KOPT-K1 (cell line): ENCODE data around the gene PRDX6.
"Not testable (repeated sequence)": the region's sequence is repeated elsewhere in the genome, so short reads cannot be mapped to it uniquely, and the experiment has no call there.

ENCODE experiments used
- H3K27ac ChIP-seq: fragments of 200-600 bp; sonication (generic); 2 replicates; pipeline ENCODE4 v1.5.1; 2016; ENCODE audit warnings: antibody characterized with exemption, mild to moderate bottlenecking, low read depth, low read length; ENCODE audit not compliant: poor library complexity, severe bottlenecking
- H3K36me3 ChIP-seq: fragments of 200-600 bp; sonication (generic); 2 replicates; pipeline ENCODE4 v1.5.1; 2017; ENCODE audit warnings: antibody characterized with exemption, mild to moderate bottlenecking, low read length, moderate library complexity; ENCODE audit not compliant: insufficient read depth
- H3K9me3 ChIP-seq: fragments of 200-600 bp; sonication (generic); 2 replicates; pipeline ENCODE4 v1.5.1; 2017; ENCODE audit warnings: antibody characterized with exemption, low read length, mild to moderate bottlenecking; ENCODE audit not compliant: insufficient read depth, poor library complexity, severe bottlenecking

The PRDX6 gene

DNA sequence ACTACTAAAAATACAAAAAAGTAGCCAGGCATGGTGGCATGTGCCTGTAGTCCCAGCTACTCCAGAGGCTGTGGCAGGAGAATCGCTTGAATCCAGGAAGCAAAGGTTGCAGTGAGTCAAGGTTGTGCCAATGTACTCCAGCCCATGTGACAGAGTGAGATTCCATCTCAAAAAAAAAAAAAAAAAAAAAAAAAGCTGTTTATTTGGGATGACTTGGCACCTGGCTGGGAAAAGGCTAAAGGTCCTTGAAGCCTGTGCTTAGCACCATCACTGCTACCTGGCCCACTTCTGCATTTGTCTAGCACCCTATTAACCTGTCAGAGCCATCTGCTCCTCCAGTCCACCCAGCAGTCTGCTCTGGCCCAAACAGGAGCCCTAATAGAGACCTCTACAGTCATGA lies 25.0 kb downstream of the PRDX6 start:
- Histone ChIP-seq H3K27ac (no peak overlapping the region), H3K9me3 (peaks cover 13% of the 10 kb centered on the region), H3K36me3 (no peaks in the 10 kb centered on the region)

GRCh38 chr1:173503391-173503790 lies 26.3 kb downstream of the PRDX6 start:
- no peak overlapping the region for H3K27ac ChIP-seq
- H3K36me3 ChIP-seq = no peaks in the 10 kb centered on the region
- peaks cover 1% of the 10 kb centered on the region for H3K9me3 ChIP-seq

DNA sequence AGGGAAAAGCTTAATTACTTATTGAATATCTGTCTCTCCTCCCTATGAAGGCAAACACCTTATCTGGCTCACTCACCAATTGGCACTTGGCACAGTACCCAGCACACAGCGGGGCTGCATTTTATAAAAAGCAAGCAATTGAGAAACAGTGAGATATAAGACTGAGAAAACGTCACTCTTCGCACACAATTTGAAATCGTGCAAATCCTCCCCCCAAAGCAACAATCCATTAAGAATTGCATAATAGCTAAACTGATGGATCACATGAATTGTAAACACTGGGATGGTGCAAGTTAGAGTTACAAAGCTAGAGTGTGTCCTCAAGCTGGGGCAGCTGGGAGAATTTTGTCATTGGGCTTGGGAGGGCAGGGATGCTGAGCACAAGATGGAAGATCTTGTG lies 27.1 kb downstream of the PRDX6 start:
- Histone ChIP-seq H3K27ac (no peak overlapping the region), H3K36me3 (no peaks in the 10 kb centered on the region), H3K9me3 (no peaks in the 10 kb centered on the region)

DNA sequence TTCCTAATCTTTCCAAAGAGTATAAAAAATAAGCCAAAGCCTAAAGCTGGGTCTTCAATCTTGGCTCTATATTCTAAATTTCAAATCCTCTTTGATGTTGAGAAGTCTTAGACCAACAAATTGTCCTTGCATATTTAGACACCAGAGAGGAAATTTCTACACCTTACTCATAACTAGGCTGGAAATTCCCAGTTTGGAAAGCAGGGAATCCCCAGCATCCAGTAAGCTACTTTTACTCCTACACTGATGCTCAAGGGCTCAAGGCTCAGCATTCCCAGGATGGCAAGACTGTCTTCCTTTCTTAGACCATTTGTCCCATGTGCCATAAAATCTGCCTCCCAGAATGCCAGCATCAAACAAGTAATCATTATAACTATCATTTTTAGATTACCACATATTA lies 28.3 kb downstream of the PRDX6 start:
- Histone ChIP-seq H3K9me3 (no peaks in the 10 kb centered on the region), H3K36me3 (no peaks in the 10 kb centered on the region), H3K27ac (no peak overlapping the region)

GRCh38 chr1:173506437-173506836 lies 29.3 kb downstream of the PRDX6 start:
- no peaks in the 10 kb centered on the region for H3K9me3 ChIP-seq
- no peaks in the 10 kb centered on the region for H3K36me3 ChIP-seq
- no peak overlapping the region for H3K27ac ChIP-seq

DNA sequence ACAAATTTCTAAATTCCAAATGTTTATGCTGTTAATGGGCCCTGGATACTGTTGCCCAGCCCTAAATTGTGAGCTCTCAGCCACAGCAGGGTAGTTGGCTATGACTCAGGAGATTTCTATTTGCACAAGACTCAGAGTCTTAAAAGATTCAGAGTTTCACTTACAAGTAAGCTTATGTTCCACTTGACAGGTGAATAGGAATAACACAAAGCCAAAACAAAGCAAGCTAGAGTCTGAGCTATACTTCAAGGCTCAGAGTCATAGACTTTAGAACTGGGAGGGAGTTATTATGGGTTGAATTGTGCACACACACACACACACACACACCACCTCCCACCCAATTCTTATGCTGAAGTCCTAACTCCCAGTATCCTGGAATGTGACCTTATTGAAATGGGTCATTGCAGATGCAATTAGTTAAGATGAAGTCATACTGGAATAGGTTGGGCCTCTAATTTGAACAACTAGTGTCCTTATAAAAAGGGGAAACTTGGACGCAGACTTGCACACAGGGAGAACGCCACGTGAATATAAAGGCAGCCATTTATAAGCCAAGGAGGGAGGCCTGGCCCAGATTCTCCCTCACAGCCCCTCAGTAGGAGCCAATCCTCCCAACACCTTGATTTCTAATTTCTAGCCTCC lies 30.2 kb downstream of the PRDX6 start:
- no peaks in the 10 kb centered on the region for H3K36me3 ChIP-seq
- H3K9me3 ChIP-seq = no peaks in the 10 kb centered on the region
- no peak overlapping the region for H3K27ac ChIP-seq

DNA sequence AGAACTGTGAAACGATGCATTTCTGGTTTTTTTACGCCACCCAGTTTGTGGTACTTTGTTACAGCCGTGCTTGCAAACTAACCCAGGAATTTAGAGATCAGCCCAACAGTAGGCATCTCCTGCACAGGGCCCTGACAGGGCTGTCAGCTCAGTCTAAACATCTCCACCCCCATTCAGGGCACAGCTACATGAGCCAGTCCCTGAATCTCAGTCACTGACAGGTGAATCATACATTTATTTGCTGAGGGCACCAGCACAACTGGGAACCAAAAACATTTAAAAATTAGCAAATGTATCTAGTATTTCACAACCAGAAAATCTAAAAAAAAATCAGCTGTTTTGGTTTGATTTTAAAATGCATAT lies 30.7 kb downstream of the PRDX6 start:
- H3K27ac ChIP-seq = no peak overlapping the region
- H3K9me3 ChIP-seq = no peaks in the 10 kb centered on the region
- H3K36me3 ChIP-seq = no peaks in the 10 kb centered on the region

DNA sequence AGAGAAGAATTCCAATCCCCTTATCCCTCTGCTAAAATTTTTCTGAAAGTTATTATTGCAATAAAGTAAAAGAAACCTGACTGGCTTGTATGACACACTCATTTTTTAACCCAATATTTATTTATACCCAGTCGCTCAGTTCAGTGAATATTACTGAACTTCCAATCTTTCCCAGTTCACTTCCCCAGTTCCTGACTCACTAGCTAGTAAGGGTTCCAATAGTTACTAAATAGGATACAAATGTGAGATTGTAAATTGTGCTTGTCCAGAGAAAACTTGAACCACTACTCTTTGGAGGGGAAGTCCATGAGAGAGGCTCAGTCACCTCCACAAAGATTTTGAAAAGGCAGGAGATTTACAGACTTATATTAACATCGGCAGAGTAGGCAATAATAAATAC lies 31.4 kb downstream of the PRDX6 start:
- no peaks in the 10 kb centered on the region for H3K36me3 ChIP-seq
- H3K27ac ChIP-seq = no peak overlapping the region
- no peaks in the 10 kb centered on the region for H3K9me3 ChIP-seq

GRCh38 chr1:173509797-173510196 lies 32.7 kb downstream of the PRDX6 start:
- Histone ChIP-seq H3K9me3 (no peaks in the 10 kb centered on the region), H3K36me3 (no peaks in the 10 kb centered on the region), H3K27ac (no peak overlapping the region)

DNA sequence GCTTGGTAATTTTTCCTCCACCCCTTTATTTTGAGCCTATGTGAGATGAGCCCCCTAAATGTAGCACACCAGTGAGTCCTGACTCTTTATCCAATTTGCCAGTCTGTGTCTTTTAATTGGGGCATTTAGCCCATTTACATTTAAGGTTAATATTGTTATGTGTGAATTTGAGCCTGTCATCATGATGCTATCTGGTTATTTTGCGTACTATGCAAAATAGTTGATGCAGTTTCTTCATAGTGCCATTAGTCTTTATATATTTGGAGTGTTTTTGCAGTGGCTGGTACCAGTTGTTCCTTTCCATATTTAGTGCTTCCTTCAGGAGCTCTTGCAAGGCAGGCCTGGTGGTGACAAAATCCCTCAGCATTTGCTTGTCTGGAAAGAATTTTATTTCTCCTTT lies 37.4 kb downstream of the PRDX6 start:
- H3K9me3 ChIP-seq, H3K27ac ChIP-seq, H3K36me3 ChIP-seq: not testable (repeated sequence)

DNA sequence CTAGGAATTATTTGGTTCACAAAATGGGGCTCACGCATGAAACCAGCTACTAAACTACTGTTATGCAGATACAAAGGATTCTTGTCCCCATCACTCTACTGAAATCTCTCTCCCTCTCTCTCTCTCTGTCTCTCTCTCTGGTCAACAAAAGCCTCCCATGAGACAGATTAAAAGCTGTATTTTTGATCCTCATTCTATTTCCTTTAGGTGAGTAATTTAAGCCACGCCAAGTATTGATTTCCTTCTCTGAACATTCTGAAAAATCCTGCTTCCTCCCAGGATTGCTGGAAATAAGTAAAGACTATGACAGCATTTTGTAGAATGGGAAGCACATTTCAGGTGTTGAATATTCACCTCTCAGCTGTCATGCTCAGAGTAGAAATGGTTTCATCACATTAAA lies 43.7 kb downstream of the PRDX6 start:
- Histone ChIP-seq H3K27ac (no peak overlapping the region), H3K36me3 (no peaks in the 10 kb centered on the region), H3K9me3 (peaks cover 4% of the 10 kb centered on the region)

- H3K27ac ChIP-seq = no peak overlapping the region
- no peaks in the 10 kb centered on the region for H3K36me3 ChIP-seq
- no peaks in the 10 kb centered on the region for H3K9me3 ChIP-seq
These were observed 46.2 kb downstream of the PRDX6 start for GRCh38 chr1:173523329-173523728.

GRCh38 chr1:173525926-173526325 lies 48.8 kb downstream of the PRDX6 start:
- no peaks in the 10 kb centered on the region for H3K36me3 ChIP-seq
- no peaks in the 10 kb centered on the region for H3K9me3 ChIP-seq
- H3K27ac ChIP-seq = no peak overlapping the region

DNA sequence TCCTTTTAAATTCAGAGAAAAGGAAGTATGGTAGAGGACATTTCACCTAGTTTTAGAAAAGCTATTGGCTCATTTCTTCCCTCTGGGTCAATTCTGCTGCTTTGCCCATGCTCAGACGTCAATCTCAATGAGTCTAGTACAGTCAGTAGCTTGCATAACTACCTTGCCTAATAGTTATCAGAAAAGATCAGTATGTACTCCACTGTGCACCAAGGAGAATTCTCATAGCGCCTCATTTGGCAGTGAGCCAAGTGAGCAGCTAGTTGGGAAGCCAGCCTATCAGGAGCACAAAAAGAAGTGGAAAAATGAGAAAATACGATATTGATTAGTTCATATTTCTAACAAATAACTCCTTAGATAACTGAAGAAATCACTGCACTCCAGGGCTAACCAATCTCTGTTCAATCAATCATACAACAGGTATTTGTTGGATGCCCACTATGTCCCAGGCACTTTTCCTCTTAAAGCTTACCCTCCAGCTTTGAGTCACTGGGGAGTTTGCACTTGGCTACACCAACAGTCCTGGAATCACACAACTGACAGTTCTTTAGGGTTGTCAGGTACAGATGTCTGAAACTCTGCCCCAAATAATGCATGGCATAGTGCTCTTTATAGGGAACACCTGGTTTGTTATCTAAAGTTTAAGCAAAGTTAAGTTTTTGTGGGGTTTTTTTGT lies 50.2 kb downstream of the PRDX6 start:
- Histone ChIP-seq H3K9me3 (no peaks in the 10 kb centered on the region), H3K36me3 (no peaks in the 10 kb centered on the region), H3K27ac (no peak overlapping the region)

DNA sequence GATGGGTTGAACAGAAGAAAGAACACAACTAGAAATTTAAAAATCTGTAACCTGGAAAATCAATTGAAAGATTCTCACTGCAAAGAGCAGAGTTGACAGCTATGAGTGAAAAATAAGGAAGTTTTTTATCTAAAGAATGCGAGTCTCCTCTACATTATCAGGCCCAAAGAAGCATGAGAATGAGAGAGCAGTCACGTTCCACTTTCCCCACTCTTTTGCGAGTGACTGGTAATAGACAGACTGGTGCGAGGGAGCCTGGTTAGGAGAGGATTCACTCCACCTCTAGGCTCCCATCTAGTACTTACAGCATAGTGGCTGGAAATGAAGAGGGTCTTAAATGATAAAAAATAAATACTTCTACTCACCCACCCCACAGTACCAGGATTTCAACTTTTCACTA lies 52.0 kb downstream of the PRDX6 start:
- Histone ChIP-seq H3K9me3 (no peaks in the 10 kb centered on the region), H3K36me3 (no peaks in the 10 kb centered on the region), H3K27ac (no peak overlapping the region)
